IMR-90 (cell line): Measurements from ENCODE around the gene ZNF354B. TPM values are rescaled to one million over a fixed set of nuclear protein-coding genes. Genes with fewer than 3 reads are reported as not detected.

ENCODE experiments used
- ATAC-seq: fragments of 200-7000 bp; cut with Tn5 transposase; 2 replicates; pipeline ENCODE4 v1.9.1; 2020; ENCODE audit warnings: low read depth, mild to moderate bottlenecking, moderate library complexity
- BruUV-seq: library from RNA; stranded (reverse); fragments of 400-500 nt; replicated peaks from 2 replicates; lab custom pipeline; 2021; lab: Mats Ljungman, UMichigan
- CTCF ChIA-PET: fragments of 300-600 bp; formaldehyde crosslinking; extraction: SDS; loops from one replicate; lab custom pipeline; 2021; ENCODE audit warnings: antibody characterized with exemption; lab: Yijun Ruan, JAX
- POLR2A ChIA-PET: fragments of 300-600 bp; sonication (Branson Sonifier 250); formaldehyde crosslinking; loops from one replicate; lab custom pipeline; 2022; ENCODE audit warnings: antibody characterized with exemption; ENCODE audit not compliant: unreplicated experiment; lab: Charles Lee
- DNase-seq: peaks from one replicate; pipeline ENCODE4 v3.0.0; 2013
- H2AFZ ChIP-seq: replicated peaks from 2 replicates; pipeline ENCODE3; 2013; ENCODE audit warnings: low read length, mild to moderate bottlenecking; ENCODE audit not compliant: poor library complexity
- H2AK5ac ChIP-seq: 2 replicates; pipeline ENCODE4 v1.6.1; 2013; ENCODE audit warnings: low read depth, low read length, inconsistent platforms
- H2AK9ac ChIP-seq: replicated peaks from 2 replicates; pipeline ENCODE3; 2013; ENCODE audit warnings: mild to moderate bottlenecking, low read depth, low read length, moderate library complexity; ENCODE audit not compliant: poor library complexity
- H2BK120ac ChIP-seq: 2 replicates; pipeline ENCODE4 v1.6.1; 2013; ENCODE audit warnings: low read depth, low read length, inconsistent platforms
- H2BK15ac ChIP-seq: 3 replicates; pipeline ENCODE4 v1.6.1; 2013; ENCODE audit warnings: low read depth, low read length, inconsistent platforms
- H2BK20ac ChIP-seq: 2 replicates; pipeline ENCODE4 v1.6.1; 2013; ENCODE audit warnings: low read depth, mild to moderate bottlenecking, inconsistent platforms, low read length, moderate library complexity
- H2BK5ac ChIP-seq: 2 replicates; pipeline ENCODE4 v1.6.1; 2013; ENCODE audit warnings: mild to moderate bottlenecking, low read depth, low read length, inconsistent platforms; ENCODE audit not compliant: poor library complexity, severe bottlenecking
- H3K14ac ChIP-seq: replicated peaks from 2 replicates; pipeline ENCODE4 v1.6.1; 2013; ENCODE audit warnings: low read depth, low read length, inconsistent platforms
- H3K18ac ChIP-seq: 2 replicates; pipeline ENCODE4 v1.6.1; 2013; ENCODE audit warnings: low read depth, low read length, control low read depth
- H3K23ac ChIP-seq: 2 replicates; pipeline ENCODE4 v1.6.1; 2013; ENCODE audit warnings: low read depth, low read length, inconsistent platforms
- H3K27ac ChIP-seq: 2 replicates; pipeline ENCODE4 v1.5.1; 2013; ENCODE audit warnings: mild to moderate bottlenecking, control low read depth, low read length; ENCODE audit not compliant: insufficient read depth
- H3K27me3 ChIP-seq: 2 replicates; pipeline ENCODE4 v1.6.1; 2013; ENCODE audit warnings: low read length; ENCODE audit not compliant: control insufficient read depth, insufficient read depth
- H3K36me3 ChIP-seq: 2 replicates; pipeline ENCODE4 v1.6.1; 2013; ENCODE audit warnings: low read length, mixed read lengths; ENCODE audit not compliant: control insufficient read depth, insufficient read depth
- H3K4ac ChIP-seq: 2 replicates; pipeline ENCODE4 v1.6.1; 2013; ENCODE audit warnings: low read depth, low read length, inconsistent platforms
- H3K4me1 ChIP-seq: 2 replicates; pipeline ENCODE4 v1.6.1; 2013; ENCODE audit warnings: low read length, mixed read lengths; ENCODE audit not compliant: control insufficient read depth, insufficient read depth
- H3K4me2 ChIP-seq: 2 replicates; pipeline ENCODE4 v1.6.1; 2013; ENCODE audit warnings: low read depth, mild to moderate bottlenecking, control low read depth, low read length, moderate library complexity
- H3K4me3 ChIP-seq: 2 replicates; pipeline ENCODE4 v1.5.1; 2013; ENCODE audit warnings: low read depth, mild to moderate bottlenecking, control low read depth, low read length, moderate library complexity; ENCODE audit not compliant: insufficient read depth
- H3K56ac ChIP-seq: 2 replicates; pipeline ENCODE4 v1.6.1; 2013; ENCODE audit warnings: low read length, inconsistent platforms; ENCODE audit not compliant: insufficient read depth; ENCODE audit errors: extremely low read depth
- H3K79me1 ChIP-seq, 2 experiments: 2 replicates each; pipeline ENCODE4 v1.6.1; 2013; ENCODE audit warnings: low read length in 2 of 2, inconsistent platforms in 1 of 2, low read depth in 1 of 2
- H3K9ac ChIP-seq: 2 replicates; pipeline ENCODE4 v1.6.1; 2013; ENCODE audit warnings: low read depth, low read length, control low read depth
- H3K9me1 ChIP-seq: 2 replicates; pipeline ENCODE4 v1.6.1; 2013; ENCODE audit warnings: low read length, inconsistent platforms; ENCODE audit not compliant: insufficient read depth
- H3K9me3 ChIP-seq: 2 replicates; pipeline ENCODE4 v1.6.1; 2013; ENCODE audit warnings: low read length; ENCODE audit not compliant: control insufficient read depth, insufficient read depth
- H4K20me1 ChIP-seq: 2 replicates; pipeline ENCODE4 v1.6.1; 2013; ENCODE audit warnings: low read length, inconsistent platforms; ENCODE audit not compliant: insufficient read depth
- H4K5ac ChIP-seq: 2 replicates; pipeline ENCODE4 v1.6.1; 2013; ENCODE audit warnings: mild to moderate bottlenecking, low read depth, low read length, control low read depth
- H4K8ac ChIP-seq, 2 experiments: 2 replicates each; pipeline ENCODE4 v1.6.1; 2013; ENCODE audit warnings: low read depth in 2 of 2, low read length in 2 of 2, control low read depth in 1 of 2, inconsistent platforms in 1 of 2
- H4K91ac ChIP-seq: 2 replicates; pipeline ENCODE4 v1.6.1; 2013; ENCODE audit warnings: low read depth, low read length, inconsistent platforms; ENCODE audit not compliant: insufficient read depth
- BHLHE40 ChIP-seq: fragments of 150-350 bp; IDR thresholded peaks from 2 replicates; pipeline ENCODE4 v1.6.1; 2016; ENCODE audit warnings: mild to moderate bottlenecking, low read depth, low read length
- CEBPB ChIP-seq: IDR thresholded peaks from 2 replicates; pipeline ENCODE4 v1.6.1; 2012; ENCODE audit warnings: low read depth, low read length, improper control_type of control experiment
- CHD1 ChIP-seq: IDR thresholded peaks from 2 replicates; pipeline ENCODE4 v1.6.1; 2012; ENCODE audit warnings: low read depth, low read length, improper control_type of control experiment
- FOS ChIP-seq: fragments of 150-350 bp; IDR thresholded peaks from 2 replicates; pipeline ENCODE4 v1.6.1; 2016; ENCODE audit warnings: low read depth, low read length
- MAFK ChIP-seq: IDR thresholded peaks from 2 replicates; pipeline ENCODE4 v1.6.1; 2012; ENCODE audit warnings: low read depth, low read length, improper control_type of control experiment
- MAZ ChIP-seq: IDR thresholded peaks from 2 replicates; pipeline ENCODE4 v1.6.1; 2012; ENCODE audit warnings: low read depth, mild to moderate bottlenecking, low read length, improper control_type of control experiment, moderate library complexity, borderline replicate concordance
- MXI1 ChIP-seq: IDR thresholded peaks from 2 replicates; pipeline ENCODE4 v1.6.1; 2012; ENCODE audit warnings: low read depth, mild to moderate bottlenecking, low read length, moderate library complexity, borderline replicate concordance
- NFE2L2 ChIP-seq: fragments of 150-350 bp; IDR thresholded peaks from 2 replicates; pipeline ENCODE4 v1.6.1; 2016; ENCODE audit warnings: low read depth, mild to moderate bottlenecking, low read length
- POLR2A ChIP-seq: IDR thresholded peaks from 2 replicates; pipeline ENCODE4 v1.6.1; 2012; ENCODE audit warnings: mild to moderate bottlenecking, low read depth, low read length
- RAD21 ChIP-seq: IDR thresholded peaks from 2 replicates; pipeline ENCODE4 v1.6.1; 2012; ENCODE audit warnings: low read length, improper control_type of control experiment
- RCOR1 ChIP-seq: IDR thresholded peaks from 2 replicates; pipeline ENCODE4 v1.6.1; 2012; ENCODE audit warnings: mild to moderate bottlenecking, low read length, improper control_type of control experiment; ENCODE audit not compliant: insufficient replicate concordance
- RFX5 ChIP-seq: IDR thresholded peaks from 2 replicates; pipeline ENCODE4 v1.8.0; 2012; ENCODE audit warnings: low read depth, mild to moderate bottlenecking, low read length, moderate library complexity
- SMC3 ChIP-seq: fragments of 150-350 bp; IDR thresholded peaks from 2 replicates; pipeline ENCODE4 v1.6.1; 2016; ENCODE audit warnings: low read depth, mild to moderate bottlenecking, antibody characterized with exemption, low read length, moderate library complexity
- WGBS, 2 experiments: methylation state at CpG; one replicate each; pipeline versions ENCODE4 v1.1.5 to v1.1.7; 2013; ENCODE audit warnings: missing lambda C conversion rate in 2 of 2; ENCODE audit not compliant: insufficient read length in 1 of 2; ENCODE audit errors: extremely low coverage in 2 of 2; 5-methylcytosine and 5-hydroxymethylcytosine counted together
- dilution Hi-C: fragments of 300-500 bp; cut with HindIII; formaldehyde crosslinking; loops from one replicate; pipeline ENCODE4 v1.14.3; 2018; ENCODE audit warnings: low sequenced_read_pairs; ENCODE audit not compliant: unreplicated experiment
- in situ Hi-C: fragments of 300-500 bp; cut with MboI; formaldehyde crosslinking; loops from 3 replicates; pipeline ENCODE4 v1.14.3; 2019; ENCODE audit warnings: low sequenced_read_pairs, inconsistent platforms, mixed read lengths
- intact Hi-C: fragments of 100-400 bp; cut with micrococcal nuclease; formaldehyde crosslinking; loops from 2 replicates; pipeline ENCODE4 v1.10.0; 2022
- polyA plus RNA-seq, 3 experiments: library from polyadenylated mRNA; depleted of rRNA; stranded (reverse); fragments of >200 nt; gene quantifications; 2 replicates each; pipeline ENCODE4 v1.2.3, GENCODE V29; 2012; ENCODE audit warnings: low replicate concordance in 1 of 3
- total RNA-seq: library from RNA; depleted of rRNA; stranded (reverse); fragments of >200 nt; gene quantifications from 2 replicates; pipeline ENCODE4 v1.2.3, GENCODE V29; 2012
- TF ChIP-seq, protein P1 (sequence below): fragments of 150-350 bp; IDR thresholded peaks from 2 replicates; pipeline ENCODE4 v1.6.1; 2016; ENCODE audit warnings: low read depth, mild to moderate bottlenecking, low read length, moderate library complexity, borderline replicate concordance
- TF ChIP-seq, protein P2 (sequence below): fragments of 150-350 bp; IDR thresholded peaks from 2 replicates; pipeline ENCODE4 v1.6.1; 2017; ENCODE audit warnings: mild to moderate bottlenecking, antibody characterized with exemption, low read length, low read depth
- TF ChIP-seq, protein P3 (sequence below): conservative IDR thresholded peaks from 2 replicates; pipeline ENCODE4 v1.5.1; 2012; ENCODE audit warnings: mild to moderate bottlenecking, low read depth, low read length, improper control_type of control experiment

The ZNF354B gene
- total and polyA plus RNA-seq, 2 of the 4 experiments (the other 2 are of a cell fraction), result 5.0 to 6.7 TPM

DNA sequence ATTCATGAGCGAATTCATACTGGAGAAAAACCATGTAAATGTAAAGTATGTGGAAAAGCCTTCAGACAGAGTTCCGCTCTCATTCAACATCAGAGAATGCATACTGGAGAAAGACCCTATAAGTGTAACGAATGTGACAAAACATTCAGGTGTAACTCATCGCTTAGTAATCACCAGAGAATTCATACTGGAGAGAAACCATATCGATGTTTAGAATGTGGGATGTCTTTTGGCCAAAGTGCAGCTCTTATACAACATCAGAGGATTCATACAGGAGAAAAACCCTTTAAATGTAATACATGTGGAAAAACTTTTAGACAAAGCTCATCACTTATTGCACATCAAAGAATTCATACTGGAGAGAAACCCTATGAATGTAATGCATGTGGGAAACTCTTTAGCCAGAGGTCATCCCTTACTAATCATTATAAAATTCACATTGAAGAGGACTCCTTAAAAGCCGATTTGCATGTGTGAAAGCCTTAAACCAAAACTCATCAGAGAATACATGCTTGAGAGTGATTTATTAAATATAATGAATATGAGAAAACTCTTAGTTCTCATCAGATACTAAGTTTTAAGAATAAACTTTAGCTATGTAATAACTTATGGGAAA lies 24.2 kb downstream of the ZNF354B start:
- H3K14ac ChIP-seq, result no peak overlapping the region
- no peak overlapping the region for H2AFZ ChIP-seq
- H3K23ac ChIP-seq, result no peak overlapping the region
- H3K36me3 ChIP-seq, result peaks cover 28% of the 10 kb centered on the region
- no peak overlapping the region for H3K56ac ChIP-seq
- H3K4ac ChIP-seq, result no peak overlapping the region
- TF ChIP-seq MXI1, result no peak
- no peak for TF ChIP-seq MAZ
- no peak for TF ChIP-seq MAFK
- TF ChIP-seq, protein P1, sequence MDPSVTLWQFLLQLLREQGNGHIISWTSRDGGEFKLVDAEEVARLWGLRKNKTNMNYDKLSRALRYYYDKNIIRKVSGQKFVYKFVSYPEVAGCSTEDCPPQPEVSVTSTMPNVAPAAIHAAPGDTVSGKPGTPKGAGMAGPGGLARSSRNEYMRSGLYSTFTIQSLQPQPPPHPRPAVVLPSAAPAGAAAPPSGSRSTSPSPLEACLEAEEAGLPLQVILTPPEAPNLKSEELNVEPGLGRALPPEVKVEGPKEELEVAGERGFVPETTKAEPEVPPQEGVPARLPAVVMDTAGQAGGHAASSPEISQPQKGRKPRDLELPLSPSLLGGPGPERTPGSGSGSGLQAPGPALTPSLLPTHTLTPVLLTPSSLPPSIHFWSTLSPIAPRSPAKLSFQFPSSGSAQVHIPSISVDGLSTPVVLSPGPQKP, result no peak
- TF ChIP-seq RFX5, result no peak
- no peak for TF ChIP-seq SMC3
- TF ChIP-seq NFE2L2, result no peak
- TF ChIP-seq RCOR1, result no peak
- TF ChIP-seq, protein P2, sequence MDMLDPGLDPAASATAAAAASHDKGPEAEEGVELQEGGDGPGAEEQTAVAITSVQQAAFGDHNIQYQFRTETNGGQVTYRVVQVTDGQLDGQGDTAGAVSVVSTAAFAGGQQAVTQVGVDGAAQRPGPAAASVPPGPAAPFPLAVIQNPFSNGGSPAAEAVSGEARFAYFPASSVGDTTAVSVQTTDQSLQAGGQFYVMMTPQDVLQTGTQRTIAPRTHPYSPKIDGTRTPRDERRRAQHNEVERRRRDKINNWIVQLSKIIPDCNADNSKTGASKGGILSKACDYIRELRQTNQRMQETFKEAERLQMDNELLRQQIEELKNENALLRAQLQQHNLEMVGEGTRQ, result no peak
- TF ChIP-seq RAD21, result no peak
- TF ChIP-seq BHLHE40, result no peak
- TF ChIP-seq, protein P3, sequence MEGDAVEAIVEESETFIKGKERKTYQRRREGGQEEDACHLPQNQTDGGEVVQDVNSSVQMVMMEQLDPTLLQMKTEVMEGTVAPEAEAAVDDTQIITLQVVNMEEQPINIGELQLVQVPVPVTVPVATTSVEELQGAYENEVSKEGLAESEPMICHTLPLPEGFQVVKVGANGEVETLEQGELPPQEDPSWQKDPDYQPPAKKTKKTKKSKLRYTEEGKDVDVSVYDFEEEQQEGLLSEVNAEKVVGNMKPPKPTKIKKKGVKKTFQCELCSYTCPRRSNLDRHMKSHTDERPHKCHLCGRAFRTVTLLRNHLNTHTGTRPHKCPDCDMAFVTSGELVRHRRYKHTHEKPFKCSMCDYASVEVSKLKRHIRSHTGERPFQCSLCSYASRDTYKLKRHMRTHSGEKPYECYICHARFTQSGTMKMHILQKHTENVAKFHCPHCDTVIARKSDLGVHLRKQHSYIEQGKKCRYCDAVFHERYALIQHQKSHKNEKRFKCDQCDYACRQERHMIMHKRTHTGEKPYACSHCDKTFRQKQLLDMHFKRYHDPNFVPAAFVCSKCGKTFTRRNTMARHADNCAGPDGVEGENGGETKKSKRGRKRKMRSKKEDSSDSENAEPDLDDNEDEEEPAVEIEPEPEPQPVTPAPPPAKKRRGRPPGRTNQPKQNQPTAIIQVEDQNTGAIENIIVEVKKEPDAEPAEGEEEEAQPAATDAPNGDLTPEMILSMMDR, result no peak
- TF ChIP-seq POLR2A, result no peak
- TF ChIP-seq CHD1, result no peak
- no peak for TF ChIP-seq CEBPB
- no peak for TF ChIP-seq FOS
- in situ Hi-C loops, result no loop called here
- no peak overlapping the region for H2BK120ac ChIP-seq
- no CpG with 5 or more reads among the region's 6 CpGs for WGBS, 2 experiments
- peaks cover 55% of the 10 kb centered on the region for H3K9me3 ChIP-seq
- H3K27ac ChIP-seq, result no peak overlapping the region
- ATAC-seq (no peak), DNase-seq (no peak)
- no peaks in the 10 kb centered on the region for H3K79me1 ChIP-seq
- no peaks in the 10 kb centered on the region for H4K20me1 ChIP-seq
- no peak overlapping the region for H2BK20ac ChIP-seq
- POLR2A ChIA-PET, result interaction anchor here (0.7 kb wide), 1 partner anchor 9 kb away, joined by 3 read pairs; no protein-coding TSS in a partner anchor
- no peak overlapping the region for H3K18ac ChIP-seq
- H2BK5ac ChIP-seq, result no peak overlapping the region
- no peak overlapping the region for H3K4me3 ChIP-seq
- dilution Hi-C loops, result no loop called here
- intact Hi-C loops, result no loop called here
- H4K5ac ChIP-seq, result no peak overlapping the region
- no peak overlapping the region for H3K4me2 ChIP-seq
- CTCF ChIA-PET, result no interaction called here
- BruUV-seq, result no TSS peak
- H3K9me1 ChIP-seq, result no peaks in the 10 kb centered on the region
- H2AK5ac ChIP-seq, result no peak overlapping the region
- no peak overlapping the region for H2BK15ac ChIP-seq
- H3K9ac ChIP-seq, result no peak overlapping the region
- no peak overlapping the region for H2AK9ac ChIP-seq
- no peak overlapping the region for H4K91ac ChIP-seq
- no peaks in the 10 kb centered on the region for H3K27me3 ChIP-seq
- no peak overlapping the region for H4K8ac ChIP-seq
- H3K4me1 ChIP-seq, result no peaks in the 10 kb centered on the region
